H9 (cell line): ENCODE results near the gene RHOJ. TPM values are rescaled to one million over a fixed set of nuclear protein-coding genes. Genes with fewer than 3 reads are reported as not detected.

Source experiments
- DNase-seq: peaks from one replicate; pipeline ENCODE4 v3.0.0-alpha.2; 2017
- H2AFZ ChIP-seq: one replicate; pipeline ENCODE4 v1.6.1; 2013; ENCODE audit warnings: mild to moderate bottlenecking, low read length, control low read depth, moderate library complexity
- H2AK5ac ChIP-seq: 2 replicates; pipeline ENCODE4 v1.6.1; 2013; ENCODE audit warnings: low read length, control low read depth, mixed read lengths; ENCODE audit not compliant: insufficient read length
- H2BK120ac ChIP-seq: one replicate; pipeline ENCODE4 v1.6.1; 2013; ENCODE audit warnings: low read depth, mild to moderate bottlenecking, low read length, control low read depth, inconsistent platforms; ENCODE audit not compliant: poor library complexity, severe bottlenecking
- H2BK12ac ChIP-seq: 2 replicates; pipeline ENCODE4 v1.6.1; 2013; ENCODE audit warnings: low read length, control low read depth, mixed read lengths, low read depth; ENCODE audit not compliant: insufficient read length
- H2BK15ac ChIP-seq: 2 replicates; pipeline ENCODE4 v1.6.1; 2013; ENCODE audit warnings: low read depth, low read length, control low read depth
- H2BK20ac ChIP-seq: one replicate; pipeline ENCODE4 v1.6.1; 2013; ENCODE audit warnings: low read depth, mild to moderate bottlenecking, low read length, control low read depth, inconsistent platforms; ENCODE audit not compliant: poor library complexity, severe bottlenecking
- H2BK5ac ChIP-seq: 2 replicates; pipeline ENCODE4 v1.6.1; 2013; ENCODE audit warnings: low read length, control low read depth, mixed read lengths; ENCODE audit not compliant: insufficient read length
- H3K14ac ChIP-seq: 2 replicates; pipeline ENCODE4 v1.6.1; 2013; ENCODE audit warnings: low read length, control low read depth; ENCODE audit not compliant: insufficient read depth
- H3K18ac ChIP-seq: 2 replicates; pipeline ENCODE4 v1.6.1; 2013; ENCODE audit warnings: low read depth, mild to moderate bottlenecking, mixed read lengths, low read length, control low read depth; ENCODE audit not compliant: insufficient read length
- H3K23ac ChIP-seq: 2 replicates; pipeline ENCODE4 v1.6.1; 2013; ENCODE audit warnings: low read length, control low read depth, mixed read lengths, low read depth; ENCODE audit not compliant: insufficient read length
- H3K23me2 ChIP-seq: 2 replicates; pipeline ENCODE4 v1.6.1; 2013; ENCODE audit warnings: low read depth, mild to moderate bottlenecking, mixed read lengths, low read length, control low read depth; ENCODE audit not compliant: insufficient read length, poor library complexity, severe bottlenecking
- H3K27ac ChIP-seq: 2 replicates; pipeline ENCODE4 v1.5.1; 2013; ENCODE audit warnings: low read length, control low read depth, mixed read lengths, low read depth; ENCODE audit not compliant: insufficient read length
- H3K27me3 ChIP-seq: 2 replicates; pipeline ENCODE4 v1.6.1; 2013; ENCODE audit warnings: low read length, control low read depth, inconsistent platforms; ENCODE audit not compliant: insufficient read depth
- H3K4ac ChIP-seq: 2 replicates; pipeline ENCODE4 v1.6.1; 2013; ENCODE audit warnings: low read depth, mild to moderate bottlenecking, control low read depth, inconsistent platforms, low read length, moderate library complexity
- H3K4me1 ChIP-seq: 2 replicates; pipeline ENCODE4 v1.6.1; 2013; ENCODE audit warnings: low read length, control low read depth, inconsistent platforms; ENCODE audit not compliant: insufficient read depth
- H3K4me2 ChIP-seq: 2 replicates; pipeline ENCODE4 v1.6.1; 2013; ENCODE audit warnings: low read length, control low read depth, mixed read lengths; ENCODE audit not compliant: insufficient read length, insufficient read depth
- H3K56ac ChIP-seq: 2 replicates; pipeline ENCODE4 v1.6.1; 2013; ENCODE audit warnings: low read depth, mild to moderate bottlenecking, mixed read lengths, low read length, control low read depth; ENCODE audit not compliant: insufficient read length
- H3K79me1 ChIP-seq: 2 replicates; pipeline ENCODE4 v1.6.1; 2013; ENCODE audit warnings: low read depth, mild to moderate bottlenecking, moderate library complexity, low read length, control low read depth, inconsistent platforms; ENCODE audit not compliant: insufficient read depth, poor library complexity, severe bottlenecking
- H3K79me2 ChIP-seq: 2 replicates; pipeline ENCODE4 v1.6.1; 2013; ENCODE audit warnings: low read length, control low read depth, inconsistent platforms; ENCODE audit not compliant: insufficient read depth
- H3K9ac ChIP-seq: 2 replicates; pipeline ENCODE4 v1.6.1; 2013; ENCODE audit warnings: low read length, control low read depth, mixed read lengths; ENCODE audit not compliant: insufficient read length; ENCODE audit errors: extremely low read depth
- H3K9me3 ChIP-seq: one replicate; pipeline ENCODE4 v1.6.1; 2013; ENCODE audit warnings: low read depth, low read length, inconsistent platforms; ENCODE audit not compliant: control insufficient read depth
- H3T11ph ChIP-seq: one replicate; pipeline ENCODE4 v1.6.1; 2013; ENCODE audit warnings: mild to moderate bottlenecking, low read length, control low read depth, inconsistent platforms
- H4K20me1 ChIP-seq: one replicate; pipeline ENCODE4 v1.6.1; 2013; ENCODE audit not compliant: control insufficient read depth, insufficient read length, insufficient read depth
- H4K5ac ChIP-seq: 2 replicates; pipeline ENCODE4 v1.6.1; 2013; ENCODE audit warnings: low read depth, mild to moderate bottlenecking, mixed read lengths, low read length, control low read depth; ENCODE audit not compliant: insufficient read length
- H4K8ac ChIP-seq: replicated peaks from 2 replicates; pipeline ENCODE4 v1.6.1; 2013; ENCODE audit warnings: low read length, control low read depth, mixed read lengths, low read depth; ENCODE audit not compliant: insufficient read length
- H4K91ac ChIP-seq: 2 replicates; pipeline ENCODE4 v1.6.1; 2013; ENCODE audit warnings: low read depth, mild to moderate bottlenecking, moderate library complexity, mixed read lengths, low read length, control low read depth; ENCODE audit not compliant: insufficient read length
- H3K27ac Mint-ChIP-seq, 3 experiments: 2 replicates in 2 of 3; 3 replicates in 1 of 3; pipeline ENCODE4 v1.8.0; 2020 to 2021; ENCODE audit warnings: mixed read lengths in 3 of 3, mild to moderate bottlenecking in 1 of 3, moderate library complexity in 1 of 3
- H3K27me3 Mint-ChIP-seq: 2 replicates; pipeline ENCODE4 v1.8.0; 2021; ENCODE audit warnings: low read depth, mild to moderate bottlenecking, moderate library complexity, mixed read lengths
- H3K36me3 Mint-ChIP-seq, 3 experiments: 2 replicates in 2 of 3; 3 replicates in 1 of 3; pipeline ENCODE4 v1.8.0; 2020 to 2021; ENCODE audit warnings: low read depth in 3 of 3, mixed read lengths in 3 of 3; ENCODE audit not compliant: insufficient read depth in 1 of 3
- H3K4me1 Mint-ChIP-seq, 2 experiments: 2 replicates each; pipeline ENCODE4 v1.8.0; 2020; ENCODE audit warnings: mixed read lengths in 2 of 2
- H3K4me3 Mint-ChIP-seq, 2 experiments: 2 replicates in 1 of 2; 3 replicates in 1 of 2; pipeline ENCODE4 v1.8.0; 2020 to 2021; ENCODE audit warnings: mild to moderate bottlenecking in 2 of 2, mixed read lengths in 2 of 2, moderate library complexity in 1 of 2
- H3K9me3 Mint-ChIP-seq, 2 experiments: 2 replicates in 1 of 2; 3 replicates in 1 of 2; pipeline ENCODE4 v1.8.0; 2020; ENCODE audit warnings: mild to moderate bottlenecking in 2 of 2, mixed read lengths in 2 of 2, moderate library complexity in 1 of 2
- CTCF ChIP-seq: fragments of 200-600 bp; sonication (generic); conservative IDR thresholded peaks from 3 replicates; pipeline ENCODE4 v1.8.0; 2021; ENCODE audit warnings: antibody characterized with exemption, mild to moderate bottlenecking
- WGBS: extraction: QIAGEN DNeasy Blood & Tissue Kit; methylation state at CpG from one replicate; pipeline ENCODE4 v1.1.7; 2013; ENCODE audit warnings: missing lambda C conversion rate, low lambda C conversion rate, mixed read lengths; ENCODE audit not compliant: insufficient read length; ENCODE audit errors: extremely low coverage; 5-methylcytosine and 5-hydroxymethylcytosine counted together
- total RNA-seq: library from RNA; stranded (reverse); gene quantifications from 2 replicates; pipeline ENCODE4 v1.2.1, GENCODE V29; 2021

Gene RHOJ
- total RNA-seq, 1 experiment from 2014 or later, result not detected

- Histone ChIP-seq H3K79me1 (no peaks in the 10 kb centered on the region), H4K91ac (no peak overlapping the region), H2BK5ac (no peak overlapping the region), H3K4me2 (no peak overlapping the region), H4K20me1 (no peaks in the 10 kb centered on the region), H3K23me2 (no peaks in the 10 kb centered on the region), H3K79me2 (no peaks in the 10 kb centered on the region), H3K9me3 (no peaks in the 10 kb centered on the region), H3K23ac (no peak overlapping the region), H3T11ph (no peak overlapping the region), H2BK15ac (no peak overlapping the region), H2BK120ac (no peak overlapping the region), H2BK12ac (no peak overlapping the region), H3K9ac (no peak overlapping the region), H3K4me1 (no peaks in the 10 kb centered on the region), H4K5ac (no peak overlapping the region), H3K27me3 (no peaks in the 10 kb centered on the region), H3K56ac (no peak overlapping the region), H2BK20ac (no peak overlapping the region), H4K8ac (no peak overlapping the region), H3K4ac (no peak overlapping the region), H2AFZ (no peak overlapping the region), H2AK5ac (no peak overlapping the region), H3K27ac (no peak overlapping the region), H3K14ac (no peak overlapping the region), H3K18ac (no peak overlapping the region)
- Mint-ChIP-seq H3K36me3 (peaks cover 0 to 2% (median 0%) of the 10 kb centered on the region in 3 experiments; a peak in 1 of 7 replicates), H3K9me3 (no peaks in the 10 kb centered on the region), H3K4me3 (no peak overlapping the region), H3K4me1 (peaks cover 3 to 4% of the 10 kb centered on the region in 2 experiments; a peak in 1 of 4 replicates), H3K27ac (no peak overlapping the region), H3K27me3 (no peaks in the 10 kb centered on the region)
- no peak for DNase-seq
- WGBS, result no CpG with 5 or more reads among the region's 5 CpGs
- no peak for TF ChIP-seq CTCF
Observed at GRCh38 chr14:63214417-63215196, 10.4 kb downstream of the RHOJ start.
